HepG2 (cell line): ENCODE results near the gene NME4. TPM values are rescaled to one million over a fixed set of nuclear protein-coding genes. Genes with fewer than 3 reads are reported as not detected.
A peak's percentile ranks its signal among the peaks of the same experiment; 100 is the strongest.

ENCODE experiments used
- ARID3A ChIP-seq: IDR thresholded peaks from 2 replicates; pipeline ENCODE4 v1.6.1; 2012; ENCODE audit warnings: low read depth, low read length, improper control_type of control experiment
- ARID4A ChIP-seq: sonication (generic); formaldehyde crosslinking; IDR thresholded peaks from 2 replicates; pipeline ENCODE4 v1.5.0; 2020; ENCODE audit warnings: mild to moderate bottlenecking, missing genetic modification reagents, borderline replicate concordance
- BCL3 ChIP-seq: sonication (generic); formaldehyde crosslinking; IDR thresholded peaks from 2 replicates; pipeline ENCODE4 v1.5.1; 2020; ENCODE audit warnings: mild to moderate bottlenecking, missing genetic modification reagents, moderate library complexity
- HNRNPL ChIP-seq: fragments of 200-400 bp; formaldehyde crosslinking; IDR thresholded peaks from 2 replicates; pipeline ENCODE4 v1.6.1; 2017; ENCODE audit warnings: mild to moderate bottlenecking, low read depth, low read length
- HOXD1 ChIP-seq: sonication (generic); formaldehyde crosslinking; IDR thresholded peaks from 2 replicates; pipeline ENCODE4 v1.5.0; 2020; ENCODE audit warnings: missing genetic modification reagents
- KDM4B ChIP-seq: sonication (generic); formaldehyde crosslinking; IDR thresholded peaks from 2 replicates; pipeline ENCODE4 v1.4.0; 2020; ENCODE audit warnings: missing genetic modification reagents
- PBX3 ChIP-seq: sonication (generic); formaldehyde crosslinking; IDR thresholded peaks from 2 replicates; pipeline ENCODE4 v1.8.1; 2023; ENCODE audit warnings: missing genetic modification reagents, inconsistent platforms, borderline replicate concordance
- RAD21 ChIP-seq: fragments of 450-650 bp; formaldehyde crosslinking; IDR thresholded peaks from 2 replicates; pipeline ENCODE4 v1.5.0; 2020; ENCODE audit warnings: mild to moderate bottlenecking
- SOX13 ChIP-seq, 3 experiments: fragments of 450-650 bp in 1 of 3; sonication (generic) in 1 of 3; formaldehyde crosslinking in 1 of 3; IDR thresholded peaks in 2 of 3; conservative IDR thresholded peaks in 1 of 3; 2 replicates each; pipeline versions ENCODE4 v1.5.0 to v1.6.1; 2016 to 2020; ENCODE audit warnings: antibody characterized with exemption in 1 of 3, mild to moderate bottlenecking in 1 of 3, missing compliant biosample characterization in 1 of 3, missing genetic modification reagents in 1 of 3, moderate library complexity in 1 of 3
- XRCC5 ChIP-seq: fragments of 200-400 bp; formaldehyde crosslinking; optimal IDR thresholded peaks from 2 replicates; pipeline ENCODE3; 2017; ENCODE audit warnings: mild to moderate bottlenecking, low read length
- ZMYM4 ChIP-seq: sonication (generic); formaldehyde crosslinking; IDR thresholded peaks from 2 replicates; pipeline ENCODE4 v1.8.1; 2023; ENCODE audit warnings: mild to moderate bottlenecking, missing genetic modification reagents
- ZNF101 ChIP-seq: sonication (generic); formaldehyde crosslinking; IDR thresholded peaks from 2 replicates; pipeline ENCODE4 v1.4.0; 2020; ENCODE audit warnings: mild to moderate bottlenecking, low read depth, missing genetic modification reagents, borderline replicate concordance
- ZNF160 ChIP-seq: sonication (generic); formaldehyde crosslinking; IDR thresholded peaks from 2 replicates; pipeline ENCODE4 v1.8.0; 2022; ENCODE audit warnings: mild to moderate bottlenecking, inconsistent platforms, missing genetic modification reagents
- ZNF326 ChIP-seq: sonication (generic); formaldehyde crosslinking; IDR thresholded peaks from 2 replicates; pipeline ENCODE4 v1.4.0; 2020; ENCODE audit warnings: missing genetic modification reagents, borderline replicate concordance
- ZNF503 ChIP-seq: sonication (generic); formaldehyde crosslinking; IDR thresholded peaks from 2 replicates; pipeline ENCODE4 v1.4.0; 2020; ENCODE audit warnings: missing genetic modification reagents
- ZNF776 ChIP-seq: sonication (generic); formaldehyde crosslinking; IDR thresholded peaks from 2 replicates; pipeline ENCODE4 v1.4.0; 2020; ENCODE audit warnings: mild to moderate bottlenecking, missing genetic modification reagents
- ZNF850 ChIP-seq: sonication (generic); formaldehyde crosslinking; conservative IDR thresholded peaks from 2 replicates; pipeline ENCODE4 v1.9.0; 2021; ENCODE audit warnings: mild to moderate bottlenecking, missing genetic modification reagents
- polyA plus RNA-seq, 8 experiments: library from polyadenylated mRNA; depleted of rRNA in 3 of 8; stranded (reverse) in 7 of 8; unstranded in 1 of 8; fragments of >200 nt; fragmentation: Illumina TruSeq in 4 of 8; extraction: Trizol in 4 of 8; gene quantifications; 2 replicates each; pipeline versions ENCODE4 v1.2.1 to v1.2.3, GENCODE V29; 2011 to 2016; ENCODE audit warnings: low read depth in 4 of 8, missing spikeins in 1 of 8, mixed read lengths in 1 of 8; ENCODE audit not compliant: insufficient read depth in 1 of 8
- total RNA-seq, 5 experiments: library from RNA; depleted of rRNA; stranded (reverse); fragments of >200 nt; fragmentation: Illumina TruSeq; extraction: Trizol; gene quantifications; 2 replicates each; pipeline ENCODE4 v1.2.3, GENCODE V29; 2016; ENCODE audit warnings: low read depth in 1 of 5

NME4 gene
- total and polyA plus RNA-seq, 2 of the 13 experiments (the other 11 are each of a cell fraction or from before 2014, with no cell fraction given), result 121 to 263 TPM

GRCh38 chr16:370443-370842, 26.6 kb upstream of the NME4 start, which contains the start of gene MRPL28 (continued):
- TF ChIP-seq HNRNPL (no peak), ZNF101 (CRISPR knock-in tag) (no peak), BCL3 (CRISPR knock-in tag) (no peak), ZMYM4 (0 out of 2 replicates have a peak, but pooled peaks have one; percentile 27), RAD21 (CRISPR knock-in tag) (no peak), HOXD1 (no peak), KDM4B (CRISPR knock-in tag) (no peak), ZNF776 (CRISPR knock-in tag) (no peak), ZNF326 (CRISPR knock-in tag) (peak; percentile 92), XRCC5 (peak; percentile 88), SOX13 (IDR thresholded peaks at IDR 0.05) (no peak), SOX13 (CRISPR knock-in tag; conservative IDR thresholded peaks at IDR 0.05 in 1 of 2, IDR thresholded peaks at IDR 0.05 in 1 of 2) (no peak; a peak in 1 of 4 replicates), ARID3A (no peak), ZNF503 (CRISPR knock-in tag) (no peak), PBX3 (CRISPR knock-in tag) (peak; percentile 56; the same call in 1 of the 2 replicates), ZNF160 (CRISPR knock-in tag) (no peak), ZNF850 (CRISPR knock-in tag) (no peak), ARID4A (CRISPR knock-in tag) (peak; percentile 57; the same call in 1 of the 2 replicates)
